Activated B cell treated with CpG ODN at 0.5 μM for 24 hours (primary cell): ENCODE results near the gene KIAA0825. TPM values are rescaled to one million over a fixed set of nuclear protein-coding genes. Genes with fewer than 3 reads are reported as not detected.

ENCODE experiments used
- ATAC-seq: fragments of 200-7000 bp; cut with Tn5 transposase; one replicate; pipeline ENCODE4 v1.10.0; 2021; ENCODE audit warnings: low read depth, mild to moderate bottlenecking, moderate library complexity
- CTCF ChIA-PET: fragments of 350-600 bp; sonication (Branson Sonifier 250); formaldehyde crosslinking; loops from one replicate; lab custom pipeline; 2021; ENCODE audit warnings: antibody characterized with exemption; lab: Charles Lee
- POLR2A ChIA-PET: fragments of 350-600 bp; sonication (Branson Sonifier 250); formaldehyde crosslinking; loops from one replicate; lab custom pipeline; 2021; ENCODE audit warnings: antibody characterized with exemption; lab: Charles Lee
- DNase-seq: peaks from one replicate; pipeline ENCODE4 v3.0.0; 2022
- H3K27ac Mint-ChIP-seq: one replicate; pipeline ENCODE4 v1.8.0; 2020; ENCODE audit warnings: mixed read lengths
- H3K27me3 Mint-ChIP-seq: one replicate; pipeline ENCODE4 v1.8.0; 2021; ENCODE audit warnings: mixed read lengths
- H3K36me3 Mint-ChIP-seq: one replicate; pipeline ENCODE4 v1.8.0; 2021; ENCODE audit warnings: low read depth, mixed read lengths
- H3K4me1 Mint-ChIP-seq: one replicate; pipeline ENCODE4 v1.8.0; 2021; ENCODE audit warnings: mixed read lengths
- H3K4me3 Mint-ChIP-seq: one replicate; pipeline ENCODE4 v1.8.0; 2020; ENCODE audit warnings: mild to moderate bottlenecking, mixed read lengths
- H3K9me3 Mint-ChIP-seq: one replicate; pipeline ENCODE4 v1.8.0; 2020; ENCODE audit warnings: mixed read lengths
- intact Hi-C: fragments of 100-400 bp; cut with micrococcal nuclease; formaldehyde crosslinking; loops from one replicate; pipeline ENCODE4 v1.15.1; 2024
- total RNA-seq: library from RNA; stranded (reverse); gene quantifications from 2 replicates; pipeline ENCODE4 v1.2.3, GENCODE V29; 2022
- TF ChIP-seq, protein P1 (sequence below): fragments of 200-600 bp; IDR thresholded peaks from one replicate; pipeline ENCODE4 v1.8.0; 2022; ENCODE audit warnings: antibody characterized with exemption, mild to moderate bottlenecking

The KIAA0825 gene
- total RNA-seq, 1 donor from 2014 or later = 2.3 TPM

DNA sequence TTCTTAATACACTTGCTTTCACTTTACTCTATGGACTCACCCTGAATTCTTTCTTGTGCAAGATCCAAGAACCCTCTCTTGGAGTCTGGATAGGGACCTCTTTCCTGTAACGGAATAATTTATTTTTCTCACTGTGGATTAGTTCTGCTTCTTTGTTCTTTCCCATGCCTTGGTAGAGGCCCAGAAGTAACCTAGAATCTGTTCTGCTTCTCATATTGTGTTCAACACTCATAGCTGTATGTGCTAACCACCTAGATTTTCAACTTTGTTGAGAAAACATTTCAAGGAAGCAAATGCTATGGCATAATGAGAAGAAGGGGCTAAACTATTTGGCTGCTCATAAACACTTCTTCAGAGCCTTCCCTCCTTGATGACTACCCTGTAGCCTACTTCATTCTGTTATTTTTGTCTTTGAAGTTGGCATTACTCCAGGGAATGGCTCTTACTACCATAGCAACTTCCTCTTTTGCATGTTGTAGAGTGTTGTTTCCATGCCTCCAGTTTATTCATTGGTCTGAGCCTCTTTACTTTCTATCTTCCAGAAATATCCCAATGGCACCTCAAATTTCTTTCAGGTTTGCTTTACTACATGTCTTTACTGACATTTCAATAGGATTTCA lies 74.3 kb downstream of the KIAA0825 start:
- TF ChIP-seq, protein P1, sequence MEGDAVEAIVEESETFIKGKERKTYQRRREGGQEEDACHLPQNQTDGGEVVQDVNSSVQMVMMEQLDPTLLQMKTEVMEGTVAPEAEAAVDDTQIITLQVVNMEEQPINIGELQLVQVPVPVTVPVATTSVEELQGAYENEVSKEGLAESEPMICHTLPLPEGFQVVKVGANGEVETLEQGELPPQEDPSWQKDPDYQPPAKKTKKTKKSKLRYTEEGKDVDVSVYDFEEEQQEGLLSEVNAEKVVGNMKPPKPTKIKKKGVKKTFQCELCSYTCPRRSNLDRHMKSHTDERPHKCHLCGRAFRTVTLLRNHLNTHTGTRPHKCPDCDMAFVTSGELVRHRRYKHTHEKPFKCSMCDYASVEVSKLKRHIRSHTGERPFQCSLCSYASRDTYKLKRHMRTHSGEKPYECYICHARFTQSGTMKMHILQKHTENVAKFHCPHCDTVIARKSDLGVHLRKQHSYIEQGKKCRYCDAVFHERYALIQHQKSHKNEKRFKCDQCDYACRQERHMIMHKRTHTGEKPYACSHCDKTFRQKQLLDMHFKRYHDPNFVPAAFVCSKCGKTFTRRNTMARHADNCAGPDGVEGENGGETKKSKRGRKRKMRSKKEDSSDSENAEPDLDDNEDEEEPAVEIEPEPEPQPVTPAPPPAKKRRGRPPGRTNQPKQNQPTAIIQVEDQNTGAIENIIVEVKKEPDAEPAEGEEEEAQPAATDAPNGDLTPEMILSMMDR = no peak
- H3K27ac Mint-ChIP-seq = no peak overlapping the region

DNA sequence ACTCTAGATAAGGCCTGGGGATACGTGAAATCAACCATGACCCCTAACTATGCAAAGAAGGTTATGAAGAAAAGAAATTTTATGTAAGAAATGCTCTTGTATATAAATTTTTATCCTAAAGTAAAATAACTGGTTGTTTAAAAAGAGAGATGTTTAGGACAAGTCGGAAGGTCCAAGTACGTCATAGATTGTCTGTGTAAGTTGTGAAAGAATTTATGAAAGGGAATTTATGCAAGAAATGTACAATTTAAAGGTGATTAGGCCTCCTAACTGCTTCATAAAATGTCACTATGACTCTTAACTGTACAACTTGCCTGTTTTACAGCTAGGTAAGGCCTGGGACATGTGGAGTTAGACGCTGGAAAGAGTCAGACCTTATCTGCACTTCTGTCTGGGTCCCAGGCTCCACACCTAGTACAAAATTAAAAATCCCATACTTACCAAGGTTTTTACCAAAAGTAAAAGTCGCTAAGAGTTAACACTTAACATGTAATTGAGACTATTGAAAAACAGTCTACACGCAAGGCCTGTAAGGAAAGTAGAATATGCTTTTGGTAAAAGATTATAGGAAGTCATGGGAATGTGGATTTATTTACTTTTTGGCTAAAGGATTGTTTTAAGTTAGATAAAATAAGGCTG lies 77.4 kb downstream of the KIAA0825 start:
- Mint-ChIP-seq H3K36me3 (peaks cover 1% of the 10 kb centered on the region), H3K9me3 (peaks cover 14% of the 10 kb centered on the region), H3K4me3 (no peak overlapping the region), H3K27me3 (no peaks in the 10 kb centered on the region), H3K27ac (no peak overlapping the region), H3K4me1 (peaks cover 8% of the 10 kb centered on the region)
- TF ChIP-seq, protein P1 = no peak
- ChIA-PET CTCF (no interaction called here), POLR2A (no interaction called here)
- DNase-seq (no peak), ATAC-seq (no peak)
- intact Hi-C loops = no loop called here

More for the DNA sequence above, 74.3 kb downstream of the KIAA0825 start:
- CTCF ChIA-PET = no interaction called here
- intact Hi-C loops = no loop called here
- POLR2A ChIA-PET = no interaction called here
- no peak for DNase-seq
- peaks cover 1% of the 10 kb centered on the region for H3K36me3 Mint-ChIP-seq
- ATAC-seq = no peak
- no peaks in the 10 kb centered on the region for H3K27me3 Mint-ChIP-seq
- peaks cover 13% of the 10 kb centered on the region for H3K9me3 Mint-ChIP-seq
- peaks cover 8% of the 10 kb centered on the region for H3K4me1 Mint-ChIP-seq
- no peak overlapping the region for H3K4me3 Mint-ChIP-seq

DNA sequence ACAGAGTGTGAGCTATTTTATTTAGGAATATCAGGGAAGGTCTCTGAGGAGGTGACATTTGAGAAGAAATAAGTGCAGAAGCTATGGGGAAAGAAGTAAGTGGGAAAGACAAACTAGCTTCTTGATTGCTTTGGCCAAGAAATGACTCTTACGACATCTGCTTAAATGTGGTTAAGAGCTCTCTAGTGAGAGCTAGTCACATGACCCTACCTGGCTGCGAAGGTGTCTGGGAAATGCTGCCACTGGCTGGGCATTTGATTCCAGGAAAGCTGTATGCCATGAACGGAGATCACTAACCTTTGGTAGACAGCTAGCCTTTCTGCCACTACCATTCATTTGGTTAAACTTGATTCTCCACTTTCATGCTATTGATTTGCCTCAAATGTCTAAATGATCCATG lies 80.1 kb downstream of the KIAA0825 start:
- H3K27ac Mint-ChIP-seq = no peak overlapping the region
- no peak overlapping the region for H3K4me3 Mint-ChIP-seq
- no peaks in the 10 kb centered on the region for H3K4me1 Mint-ChIP-seq
- intact Hi-C loops = no loop called here
- POLR2A ChIA-PET = no interaction called here
- H3K36me3 Mint-ChIP-seq = peaks cover 1% of the 10 kb centered on the region
- CTCF ChIA-PET = no interaction called here
- TF ChIP-seq, protein P1 = no peak
- ATAC-seq (no peak), DNase-seq (no peak)
- H3K27me3 Mint-ChIP-seq = no peaks in the 10 kb centered on the region
- peaks cover 14% of the 10 kb centered on the region for H3K9me3 Mint-ChIP-seq

DNA sequence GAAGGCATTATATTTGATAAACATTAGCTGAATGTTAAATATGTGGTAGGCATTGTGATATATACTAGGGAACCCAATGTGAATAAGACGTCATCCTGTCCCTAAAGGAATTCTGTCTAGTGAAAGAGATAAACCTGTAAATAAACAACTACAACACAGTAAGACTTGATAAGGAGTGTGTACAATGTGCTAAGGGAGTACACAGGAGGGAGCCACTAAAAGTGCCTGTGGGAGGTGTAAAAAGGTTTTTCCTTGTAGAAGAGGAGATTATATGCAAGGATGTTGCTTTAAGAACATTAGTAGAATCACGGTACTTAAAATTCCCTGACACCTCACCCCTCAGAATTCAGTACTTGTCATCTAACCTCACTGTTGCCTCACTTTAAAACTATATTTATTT lies 91.7 kb downstream of the KIAA0825 start:
- DNase-seq = no peak
- ChIA-PET CTCF (interaction anchor here (0.9 to 2.3 kb wide), 3 partner anchors 56 to 323 kb away, joined by 3 to 12 read pairs (median 4); no protein-coding TSS in a partner anchor), POLR2A (no interaction called here)
- Mint-ChIP-seq H3K4me3 (no peak overlapping the region), H3K27me3 (no peaks in the 10 kb centered on the region), H3K4me1 (no peaks in the 10 kb centered on the region), H3K9me3 (no peaks in the 10 kb centered on the region), H3K27ac (no peak overlapping the region), H3K36me3 (no peaks in the 10 kb centered on the region)
- TF ChIP-seq, protein P1 = no peak
- intact Hi-C loops = no loop called here
- ATAC-seq = no peak

DNA sequence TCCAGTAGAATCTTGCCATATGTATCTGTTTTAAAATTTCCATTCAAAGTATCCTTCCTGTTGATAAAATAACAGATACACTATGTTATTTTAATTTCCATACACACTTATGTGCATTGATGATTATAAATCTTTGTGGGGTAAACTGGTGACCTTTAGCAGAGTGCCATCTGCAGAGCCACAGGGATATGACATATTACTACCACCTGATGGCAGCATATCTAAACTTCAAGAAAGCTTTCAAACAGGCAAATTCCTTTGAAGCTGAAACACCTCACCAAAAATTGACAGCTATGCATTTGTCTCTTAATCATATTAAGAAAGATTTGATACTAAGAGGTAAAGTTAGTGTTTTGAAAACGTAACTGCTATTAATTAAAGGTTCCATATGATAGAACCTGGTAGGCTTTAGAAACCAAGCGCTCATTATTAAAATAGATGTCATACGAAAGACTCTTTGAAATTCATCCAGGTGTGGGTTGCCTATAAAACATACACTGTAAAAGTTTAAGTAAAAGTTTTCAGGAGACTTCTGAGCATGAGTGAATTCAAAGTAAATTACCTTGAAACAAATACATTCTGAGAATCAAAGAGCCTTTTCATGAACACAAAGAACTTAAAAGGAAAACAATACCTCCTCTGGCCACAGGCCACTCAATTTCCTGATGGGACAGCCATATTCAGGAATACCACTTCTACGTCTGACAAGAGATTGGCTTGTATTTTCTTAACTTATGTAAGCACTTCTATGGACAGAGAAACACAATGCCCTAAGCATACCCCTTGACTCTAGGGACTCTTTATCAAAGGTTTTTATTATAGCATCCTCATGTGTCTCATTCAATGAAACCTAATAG lies 93.3 kb downstream of the KIAA0825 start:
- ChIA-PET POLR2A (no interaction called here), CTCF (interaction anchor here (0.7 to 2.9 kb wide), 7 partner anchors 10 to 325 kb away, joined by 3 to 39 read pairs (median 6); no protein-coding TSS in a partner anchor)
- no peak for DNase-seq
- H3K36me3 Mint-ChIP-seq = no peaks in the 10 kb centered on the region
- intact Hi-C loops = loop anchor here (1.0 to 2.0 kb wide), 5 partner anchors 168 to 384 kb away; no protein-coding TSS in a partner anchor
- peak; percentile 50 for ATAC-seq
- no peaks in the 10 kb centered on the region for H3K9me3 Mint-ChIP-seq
- no peak overlapping the region for H3K27ac Mint-ChIP-seq
- TF ChIP-seq, protein P1 = no peak
- H3K4me3 Mint-ChIP-seq = no peak overlapping the region
- H3K4me1 Mint-ChIP-seq = no peaks in the 10 kb centered on the region
- no peaks in the 10 kb centered on the region for H3K27me3 Mint-ChIP-seq
